ENCODE data around the gene PTPRO. TPM values are rescaled to one million over a fixed set of nuclear protein-coding genes. Genes with fewer than 3 reads are reported as not detected.

Gene PTPRO
- total RNA-seq, 2 experiments from 2014 or later, result 2.3 to 3.7 TPM

DNA sequence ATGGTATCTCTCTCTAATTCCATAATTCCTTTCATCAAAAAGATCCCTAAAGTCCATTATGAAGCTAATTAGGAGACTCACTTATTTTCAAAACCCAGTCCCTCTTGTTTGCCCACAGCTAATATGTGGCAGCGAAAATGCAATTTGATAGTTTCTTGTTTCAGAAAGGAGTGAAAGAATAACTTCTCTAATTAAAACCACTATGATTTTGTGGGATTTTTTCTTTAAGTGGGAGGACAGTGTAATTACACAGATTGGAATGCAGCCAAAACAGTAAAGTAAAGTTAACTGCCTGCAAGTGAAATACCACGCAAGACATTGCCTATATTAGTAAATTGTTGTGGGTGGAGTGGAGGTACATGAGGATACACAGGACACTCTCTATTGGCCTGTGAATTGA is 50.0 kb downstream of the PTPRO start:
- Mint-ChIP-seq H3K27me3 (peaks cover 6% of the 10 kb centered on the region), H3K27ac (no peak overlapping the region), H3K4me3 (no peak overlapping the region), H3K36me3 (no peaks in the 10 kb centered on the region), H3K9me3 (no peaks in the 10 kb centered on the region), H3K4me1 (no peaks in the 10 kb centered on the region)
- DNase-seq, result no peak
- no peak for ATAC-seq (ENCODE audit: low read depth)
- POLR2A ChIA-PET, result no interaction called here

DNA sequence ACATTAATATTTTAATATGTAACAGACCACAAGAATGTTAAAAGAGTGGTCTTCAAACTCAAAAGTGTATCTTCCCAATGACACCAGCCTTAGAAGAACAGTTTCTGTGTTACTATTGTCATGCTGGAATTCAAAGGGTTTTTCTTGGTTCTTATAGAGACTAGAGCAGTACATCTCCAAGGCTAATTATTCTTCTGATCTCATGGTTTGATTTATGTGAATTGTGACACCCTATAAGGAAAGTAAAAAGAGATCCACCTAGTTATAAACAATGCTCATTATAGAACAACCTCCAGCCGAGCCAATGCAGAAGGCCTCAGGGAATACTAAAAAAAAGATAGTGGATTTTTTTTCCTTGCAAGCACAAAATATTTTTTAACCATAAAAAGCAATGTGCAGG is 65.5 kb downstream of the PTPRO start:
- Mint-ChIP-seq H3K27ac (no peak overlapping the region), H3K4me1 (no peaks in the 10 kb centered on the region), H3K36me3 (no peaks in the 10 kb centered on the region), H3K4me3 (no peak overlapping the region), H3K27me3 (no peaks in the 10 kb centered on the region), H3K9me3 (no peaks in the 10 kb centered on the region)
- DNase-seq (no peak), ATAC-seq (ENCODE audit: low read depth) (no peak)
- POLR2A ChIA-PET, result no interaction called here

GRCh38 chr12:15389561-15389960 is 67.3 kb downstream of the PTPRO start:
- no peaks in the 10 kb centered on the region for H3K9me3 Mint-ChIP-seq
- no peak overlapping the region for H3K4me3 Mint-ChIP-seq
- ATAC-seq (ENCODE audit: low read depth) (no peak), DNase-seq (no peak)
- no peaks in the 10 kb centered on the region for H3K36me3 Mint-ChIP-seq
- H3K4me1 Mint-ChIP-seq, result no peaks in the 10 kb centered on the region
- H3K27me3 Mint-ChIP-seq, result peaks cover 4% of the 10 kb centered on the region
- POLR2A ChIA-PET, result no interaction called here
- H3K27ac Mint-ChIP-seq, result no peak overlapping the region

GRCh38 chr12:15393037-15393436 is 70.7 kb downstream of the PTPRO start:
- H3K9me3 Mint-ChIP-seq, result no peaks in the 10 kb centered on the region
- DNase-seq (no peak), ATAC-seq (ENCODE audit: low read depth) (no peak)
- H3K36me3 Mint-ChIP-seq, result no peaks in the 10 kb centered on the region
- H3K27ac Mint-ChIP-seq, result no peak overlapping the region
- H3K27me3 Mint-ChIP-seq, result peaks cover 12% of the 10 kb centered on the region
- H3K4me3 Mint-ChIP-seq, result no peak overlapping the region
- POLR2A ChIA-PET, result no interaction called here
- H3K4me1 Mint-ChIP-seq, result no peaks in the 10 kb centered on the region

GRCh38 chr12:15393995-15394394 is 71.7 kb downstream of the PTPRO start:
- no peak for ATAC-seq (ENCODE audit: low read depth)
- H3K36me3 Mint-ChIP-seq, result no peaks in the 10 kb centered on the region
- no peak overlapping the region for H3K27ac Mint-ChIP-seq
- no peaks in the 10 kb centered on the region for H3K4me1 Mint-ChIP-seq
- H3K4me3 Mint-ChIP-seq, result no peak overlapping the region
- peaks cover 12% of the 10 kb centered on the region for H3K27me3 Mint-ChIP-seq
- DNase-seq, result no peak
- no peaks in the 10 kb centered on the region for H3K9me3 Mint-ChIP-seq
- POLR2A ChIA-PET, result no interaction called here

DNA sequence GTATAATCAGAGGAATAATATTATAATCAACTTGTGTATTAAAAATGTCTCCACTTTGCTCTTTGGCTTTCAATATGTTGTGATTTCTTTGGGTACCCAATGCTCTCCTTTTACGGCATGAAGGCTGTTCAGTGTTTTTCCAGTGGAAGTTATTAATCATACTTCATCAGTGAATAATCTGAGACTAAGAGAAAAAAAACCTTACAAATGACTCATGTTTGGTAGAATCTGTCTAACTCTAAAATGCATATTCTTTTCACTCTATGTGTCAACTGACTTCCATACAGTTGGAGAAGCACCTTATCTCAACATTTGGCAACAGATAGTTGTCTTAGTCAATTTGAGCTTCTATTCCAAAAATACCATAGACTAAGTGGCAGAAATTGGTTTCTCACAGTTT is 82.2 kb downstream of the PTPRO start:
- H3K36me3 Mint-ChIP-seq, result no peaks in the 10 kb centered on the region
- no peak for ATAC-seq (ENCODE audit: low read depth)
- H3K27ac Mint-ChIP-seq, result no peak overlapping the region
- no peaks in the 10 kb centered on the region for H3K4me1 Mint-ChIP-seq
- no peaks in the 10 kb centered on the region for H3K9me3 Mint-ChIP-seq
- no peak overlapping the region for H3K4me3 Mint-ChIP-seq
- no peak for DNase-seq
- peaks cover 3% of the 10 kb centered on the region for H3K27me3 Mint-ChIP-seq
- POLR2A ChIA-PET, result no interaction called here

DNA sequence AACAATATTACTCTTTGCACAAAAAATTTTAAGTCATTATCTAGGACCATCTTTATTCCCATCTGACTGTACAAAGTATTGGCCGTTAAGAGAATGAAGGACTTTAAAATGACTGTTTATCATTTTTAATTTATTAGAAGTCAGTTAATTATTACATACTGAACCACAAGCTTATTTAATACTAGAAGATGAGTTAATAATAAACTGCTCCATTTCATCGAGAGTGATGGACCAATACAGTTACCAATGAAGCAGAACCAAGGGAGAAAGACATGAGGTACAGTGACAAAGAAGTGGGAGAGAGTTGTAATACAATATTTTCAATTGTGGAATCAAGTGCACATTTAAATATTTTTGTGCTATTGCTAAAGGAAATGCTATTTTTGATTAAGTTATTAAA is 83.3 kb downstream of the PTPRO start:
- POLR2A ChIA-PET, result no interaction called here
- no peak for ATAC-seq (ENCODE audit: low read depth)
- no peaks in the 10 kb centered on the region for H3K36me3 Mint-ChIP-seq

GRCh38 chr12:15407025-15407424 is 84.7 kb downstream of the PTPRO start:
- H3K36me3 Mint-ChIP-seq, result no peaks in the 10 kb centered on the region
- H3K27me3 Mint-ChIP-seq, result no peaks in the 10 kb centered on the region
- H3K4me1 Mint-ChIP-seq, result no peaks in the 10 kb centered on the region
- H3K4me3 Mint-ChIP-seq, result no peak overlapping the region
- ATAC-seq (ENCODE audit: low read depth) (no peak), DNase-seq (no peak)
- no peak overlapping the region for H3K27ac Mint-ChIP-seq
- H3K9me3 Mint-ChIP-seq, result no peaks in the 10 kb centered on the region
- POLR2A ChIA-PET, result no interaction called here

More for the DNA sequence above, 83.3 kb downstream of the PTPRO start:
- no peak overlapping the region for H3K4me3 Mint-ChIP-seq
- DNase-seq, result no peak
- H3K27ac Mint-ChIP-seq, result no peak overlapping the region
- no peaks in the 10 kb centered on the region for H3K27me3 Mint-ChIP-seq
- no peaks in the 10 kb centered on the region for H3K9me3 Mint-ChIP-seq
- no peaks in the 10 kb centered on the region for H3K4me1 Mint-ChIP-seq

DNA sequence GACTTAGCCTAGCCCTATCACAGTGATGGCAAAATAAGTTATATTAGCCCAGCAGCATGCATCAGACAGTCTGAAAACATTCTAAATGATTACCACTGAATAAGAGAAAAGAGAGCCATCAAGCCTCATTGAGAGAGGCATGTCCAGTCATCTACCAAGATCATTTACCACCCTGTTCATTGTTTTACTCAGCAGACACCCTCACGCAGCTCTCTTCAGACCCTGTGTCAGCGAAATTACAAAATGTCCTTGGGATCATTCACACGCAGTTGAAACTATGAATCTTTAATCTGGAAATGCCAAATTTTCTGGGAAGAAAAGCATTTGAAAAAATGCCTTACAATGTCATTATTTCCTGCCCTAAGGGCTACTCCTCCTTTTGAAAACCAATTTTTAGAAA is 89.5 kb downstream of the PTPRO start:
- Mint-ChIP-seq H3K27ac (no peak overlapping the region), H3K27me3 (peaks cover 3% of the 10 kb centered on the region), H3K4me3 (no peak overlapping the region), H3K36me3 (no peaks in the 10 kb centered on the region), H3K4me1 (no peaks in the 10 kb centered on the region), H3K9me3 (no peaks in the 10 kb centered on the region)
- ATAC-seq (ENCODE audit: low read depth), result no peak
- no peak for DNase-seq
- POLR2A ChIA-PET, result no interaction called here

DNA sequence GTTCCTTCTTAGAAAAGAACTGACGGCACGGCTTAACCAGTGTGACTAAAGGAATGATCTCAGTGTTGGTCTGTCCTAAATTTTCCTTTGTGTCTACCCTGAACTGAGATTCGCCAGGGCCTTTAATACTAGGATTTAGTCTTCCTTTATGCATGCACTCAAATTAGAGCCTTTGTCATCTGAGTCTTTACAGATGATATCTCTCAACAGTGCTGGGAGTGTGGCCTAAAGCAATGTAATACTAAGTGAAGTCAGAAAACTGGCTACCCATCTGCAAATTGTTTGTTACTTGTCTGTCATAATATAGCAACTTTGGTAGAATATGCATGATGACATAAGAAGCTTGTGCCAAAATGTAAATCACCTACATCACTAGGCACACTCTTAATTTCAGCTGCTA is 95.4 kb downstream of the PTPRO start:
- Mint-ChIP-seq H3K4me1 (no peaks in the 10 kb centered on the region), H3K27ac (no peak overlapping the region), H3K27me3 (peaks cover 5% of the 10 kb centered on the region), H3K9me3 (no peaks in the 10 kb centered on the region), H3K4me3 (no peak overlapping the region), H3K36me3 (no peaks in the 10 kb centered on the region)
- no peak for DNase-seq
- ATAC-seq (ENCODE audit: low read depth), result no peak
- POLR2A ChIA-PET, result no interaction called here

GRCh38 chr12:15423629-15424028 is 101.3 kb downstream of the PTPRO start:
- Mint-ChIP-seq H3K9me3 (no peaks in the 10 kb centered on the region), H3K27ac (no peak overlapping the region), H3K27me3 (peaks cover 5% of the 10 kb centered on the region), H3K36me3 (no peaks in the 10 kb centered on the region), H3K4me3 (no peak overlapping the region), H3K4me1 (no peaks in the 10 kb centered on the region)
- POLR2A ChIA-PET, result no interaction called here
- DNase-seq (no peak), ATAC-seq (ENCODE audit: low read depth) (no peak)

GRCh38 chr12:15427913-15428312 is 105.6 kb downstream of the PTPRO start:
- DNase-seq (no peak), ATAC-seq (ENCODE audit: low read depth) (no peak)
- Mint-ChIP-seq H3K36me3 (no peaks in the 10 kb centered on the region), H3K27me3 (peaks cover 10% of the 10 kb centered on the region), H3K4me1 (no peaks in the 10 kb centered on the region), H3K4me3 (no peak overlapping the region), H3K27ac (no peak overlapping the region), H3K9me3 (no peaks in the 10 kb centered on the region)
- POLR2A ChIA-PET, result no interaction called here

GRCh38 chr12:15428632-15429031 is 106.3 kb downstream of the PTPRO start:
- ATAC-seq (ENCODE audit: low read depth), result no peak
- POLR2A ChIA-PET, result no interaction called here
- Mint-ChIP-seq H3K4me1 (no peaks in the 10 kb centered on the region), H3K4me3 (no peak overlapping the region), H3K27ac (no peak overlapping the region), H3K36me3 (no peaks in the 10 kb centered on the region), H3K27me3 (peaks cover 11% of the 10 kb centered on the region), H3K9me3 (no peaks in the 10 kb centered on the region)
- no peak for DNase-seq

GRCh38 chr12:15429262-15429661 is 107.0 kb downstream of the PTPRO start:
- Mint-ChIP-seq H3K36me3 (no peaks in the 10 kb centered on the region), H3K4me3 (no peak overlapping the region), H3K27me3 (peaks cover 11% of the 10 kb centered on the region), H3K27ac (no peak overlapping the region), H3K4me1 (no peaks in the 10 kb centered on the region), H3K9me3 (no peaks in the 10 kb centered on the region)
- DNase-seq (no peak), ATAC-seq (ENCODE audit: low read depth) (no peak)
- POLR2A ChIA-PET, result no interaction called here

DNA sequence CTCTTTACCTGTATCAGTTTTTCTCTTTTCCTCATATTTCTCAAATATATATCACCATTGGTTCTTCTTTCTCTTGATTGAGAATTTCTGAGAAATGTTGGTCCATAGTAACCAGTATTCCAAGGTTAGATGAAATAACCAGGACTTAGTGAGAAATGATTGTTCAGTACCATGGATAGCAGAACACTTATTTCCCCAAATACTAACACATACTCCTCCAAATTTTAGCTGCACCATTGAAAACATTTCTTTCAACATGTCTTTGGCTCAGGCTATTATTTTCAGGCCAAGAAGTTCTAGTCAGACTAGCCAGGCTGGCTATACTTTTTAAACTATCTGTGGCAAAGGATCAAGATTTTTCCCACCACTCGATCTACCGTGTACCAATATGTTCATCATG is 113.3 kb downstream of the PTPRO start:
- Mint-ChIP-seq H3K4me3 (no peak overlapping the region), H3K9me3 (peaks cover 5% of the 10 kb centered on the region), H3K36me3 (no peaks in the 10 kb centered on the region), H3K4me1 (no peaks in the 10 kb centered on the region), H3K27me3 (peaks cover 2% of the 10 kb centered on the region), H3K27ac (no peak overlapping the region)
- DNase-seq (no peak), ATAC-seq (ENCODE audit: low read depth) (no peak)
- POLR2A ChIA-PET, result no interaction called here
